Panc1 (cell line): Measurements from ENCODE around the gene IL31RA. TPM values are rescaled to one million over a fixed set of nuclear protein-coding genes. Genes with fewer than 3 reads are reported as not detected.

Experiments used
- ATAC-seq: fragments of 200-7000 bp; cut with Tn5 transposase; 2 replicates; pipeline ENCODE4 v1.9.1; 2020; ENCODE audit warnings: mild to moderate bottlenecking, moderate library complexity
- BruUV-seq: library from RNA; stranded (reverse); fragments of 400-500 nt; replicated peaks from 2 replicates; lab custom pipeline; 2021; lab: Mats Ljungman, UMichigan
- CTCF ChIA-PET: fragments of 300-600 bp; sonication (Branson Sonifier 250); formaldehyde crosslinking; loops from one replicate; lab custom pipeline; 2022; ENCODE audit warnings: antibody characterized with exemption; lab: Charles Lee
- POLR2A ChIA-PET: fragments of 300-600 bp; sonication (Branson Sonifier 250); formaldehyde crosslinking; loops from one replicate; lab custom pipeline; 2022; ENCODE audit warnings: antibody characterized with exemption; lab: Charles Lee
- DNase-seq: peaks from one replicate; pipeline ENCODE4 v3.0.0-alpha.2; 2010; ENCODE audit warnings: low read depth, low spot score
- H3K27ac ChIP-seq: 2 replicates; pipeline ENCODE4 v1.5.1; 2011; ENCODE audit warnings: mild to moderate bottlenecking, low read length, inconsistent platforms
- H3K27me3 ChIP-seq: fragments of 200-500 bp; sonication (Bioruptor generic); 2 replicates; pipeline ENCODE4 v1.6.0; 2014; ENCODE audit warnings: low read length, inconsistent platforms; ENCODE audit not compliant: control insufficient read depth, insufficient read depth
- H3K36me3 ChIP-seq: fragments of 200-500 bp; sonication (Bioruptor generic); 2 replicates; pipeline ENCODE4 v1.5.1; 2014; ENCODE audit warnings: inconsistent platforms, mild to moderate bottlenecking, low read length, moderate library complexity; ENCODE audit not compliant: control insufficient read depth, insufficient read depth
- H3K4me1 ChIP-seq: 2 replicates; pipeline ENCODE4 v1.5.1; 2011; ENCODE audit warnings: inconsistent platforms, mild to moderate bottlenecking, low read length, moderate library complexity; ENCODE audit not compliant: control insufficient read depth, insufficient read depth
- H3K4me3 ChIP-seq, 2 experiments: 2 replicates each; pipeline ENCODE4 v1.5.1; 2011 to 2012; ENCODE audit warnings: low read depth in 2 of 2, low read length in 2 of 2, mild to moderate bottlenecking in 2 of 2, inconsistent platforms in 1 of 2, moderate library complexity in 1 of 2
- H3K9me3 ChIP-seq: fragments of 200-500 bp; sonication (Bioruptor generic); 2 replicates; pipeline ENCODE4 v1.5.1; 2014; ENCODE audit warnings: low read depth, mild to moderate bottlenecking, inconsistent platforms, low read length, moderate library complexity; ENCODE audit not compliant: control insufficient read depth, insufficient read depth
- CTCF ChIP-seq: fragments of 450-650 bp; IDR thresholded peaks from 2 replicates; pipeline ENCODE4 v1.5.1; 2017; ENCODE audit warnings: mild to moderate bottlenecking
- POLR2AphosphoS5 ChIP-seq: IDR thresholded peaks from 2 replicates; pipeline ENCODE4 v1.6.1; 2012; ENCODE audit warnings: mild to moderate bottlenecking, low read depth, low read length, moderate library complexity
- REST ChIP-seq, 2 experiments: IDR thresholded peaks; 2 replicates each; pipeline ENCODE4 v1.6.1; 2011 to 2012; ENCODE audit warnings: low read depth in 2 of 2, control low read depth in 1 of 2, low read length in 1 of 2, mild to moderate bottlenecking in 1 of 2, moderate library complexity in 1 of 2; ENCODE audit not compliant: insufficient read depth in 1 of 2
- SIN3A ChIP-seq: IDR thresholded peaks from 2 replicates; pipeline ENCODE4 v1.6.1; 2012; ENCODE audit warnings: low read depth, mild to moderate bottlenecking, low read length, moderate library complexity, borderline replicate concordance; ENCODE audit not compliant: insufficient read depth
- TCF7L2 ChIP-seq: IDR thresholded peaks from 2 replicates; pipeline ENCODE4 v1.6.1; 2011; ENCODE audit warnings: mild to moderate bottlenecking, low read depth, low read length, inconsistent platforms
- in situ Hi-C: cut with HindIII; loops from 2 replicates; pipeline ENCODE4 v1.10.0; 2016; ENCODE audit warnings: low sequenced_read_pairs, low pct_unique_long_range_greater_than_20kb
- intact Hi-C: fragments of 100-400 bp; cut with micrococcal nuclease; formaldehyde crosslinking; loops from one replicate; pipeline ENCODE4 v1.10.0; 2022; ENCODE audit not compliant: unreplicated experiment
- total RNA-seq: library from RNA; stranded (reverse); gene quantifications from one replicate; pipeline ENCODE4 v1.2.1, GENCODE V29; 2021; ENCODE audit not compliant: unreplicated experiment

IL31RA gene
- total RNA-seq, 1 experiment from 2014 or later = 3.1 TPM

GRCh38 chr5:55903121-55903701 lies 52.1 kb downstream of the IL31RA start:
- in situ Hi-C loops = no loop called here
- no peak overlapping the region for H3K27ac ChIP-seq
- TF ChIP-seq SIN3A = no peak
- TF ChIP-seq POLR2AphosphoS5 = no peak
- TF ChIP-seq CTCF = no peak
- TF ChIP-seq TCF7L2 = no peak
- TF ChIP-seq REST (IDR thresholded peaks at IDR 0.05; ENCODE audit: insufficient read depth in 1 of 2, low read depth in 2 of 2, low read length in 1 of 2) = no peak
- no peaks in the 10 kb centered on the region for H3K27me3 ChIP-seq
- no TSS peak for BruUV-seq
- H3K4me1 ChIP-seq = no peaks in the 10 kb centered on the region
- H3K4me3 ChIP-seq = no peak overlapping the region
- CTCF ChIA-PET = no interaction called here
- intact Hi-C loops = no loop called here
- POLR2A ChIA-PET = no interaction called here
- DNase-seq (no peak), ATAC-seq (no peak; the same call in 1 of the 2 replicates)
- H3K9me3 ChIP-seq = no peaks in the 10 kb centered on the region
- no peaks in the 10 kb centered on the region for H3K36me3 ChIP-seq

GRCh38 chr5:55904152-55904551 lies 53.0 kb downstream of the IL31RA start:
- DNase-seq (no peak), ATAC-seq (no peak)
- TF ChIP-seq SIN3A (no peak), POLR2AphosphoS5 (no peak), REST (IDR thresholded peaks at IDR 0.05; ENCODE audit: insufficient read depth in 1 of 2, low read depth in 2 of 2, low read length in 1 of 2) (no peak), TCF7L2 (no peak), CTCF (no peak)
- Histone ChIP-seq H3K4me3 (no peak overlapping the region), H3K4me1 (no peaks in the 10 kb centered on the region), H3K27me3 (no peaks in the 10 kb centered on the region), H3K36me3 (no peaks in the 10 kb centered on the region), H3K27ac (no peak overlapping the region), H3K9me3 (no peaks in the 10 kb centered on the region)
- in situ Hi-C loops = no loop called here
- intact Hi-C loops = no loop called here
- BruUV-seq = no TSS peak
- ChIA-PET POLR2A (no interaction called here), CTCF (interaction anchor here (0.6 kb wide), 1 partner anchor 165 kb away, joined by 4 read pairs; no protein-coding TSS in a partner anchor)
